ENCODE measurements around the gene DISC1. TPM values are rescaled to one million over a fixed set of nuclear protein-coding genes. Genes with fewer than 3 reads are reported as not detected.

DISC1 gene
- total and polyA plus RNA-seq, 2 of the 13 experiments (the other 11 are each of a cell fraction or from before 2014, with no cell fraction given), result 4.2 to 4.6 TPM

DNA sequence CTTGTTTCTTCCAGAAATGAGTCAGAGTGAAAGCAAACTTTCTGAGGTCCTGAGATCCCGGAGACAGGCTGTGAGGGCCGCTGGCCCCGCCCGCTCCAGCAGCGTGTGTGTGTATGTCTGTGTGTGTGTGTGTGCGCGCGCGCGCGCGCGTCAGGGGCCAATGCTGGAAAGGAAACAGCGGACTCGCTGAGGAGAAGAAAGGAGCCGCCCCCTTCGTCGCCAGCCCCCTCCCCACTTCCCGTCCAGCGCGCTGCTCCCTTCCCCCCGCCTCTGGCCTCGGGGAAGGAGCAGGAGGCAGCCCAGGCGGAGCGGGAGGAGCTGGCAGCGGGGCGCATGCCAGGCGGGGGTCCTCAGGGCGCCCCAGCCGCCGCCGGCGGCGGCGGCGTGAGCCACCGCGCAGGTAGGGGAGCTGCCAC is at the start of gene DISC1 (continued):
- TF ChIP-seq, protein P1, sequence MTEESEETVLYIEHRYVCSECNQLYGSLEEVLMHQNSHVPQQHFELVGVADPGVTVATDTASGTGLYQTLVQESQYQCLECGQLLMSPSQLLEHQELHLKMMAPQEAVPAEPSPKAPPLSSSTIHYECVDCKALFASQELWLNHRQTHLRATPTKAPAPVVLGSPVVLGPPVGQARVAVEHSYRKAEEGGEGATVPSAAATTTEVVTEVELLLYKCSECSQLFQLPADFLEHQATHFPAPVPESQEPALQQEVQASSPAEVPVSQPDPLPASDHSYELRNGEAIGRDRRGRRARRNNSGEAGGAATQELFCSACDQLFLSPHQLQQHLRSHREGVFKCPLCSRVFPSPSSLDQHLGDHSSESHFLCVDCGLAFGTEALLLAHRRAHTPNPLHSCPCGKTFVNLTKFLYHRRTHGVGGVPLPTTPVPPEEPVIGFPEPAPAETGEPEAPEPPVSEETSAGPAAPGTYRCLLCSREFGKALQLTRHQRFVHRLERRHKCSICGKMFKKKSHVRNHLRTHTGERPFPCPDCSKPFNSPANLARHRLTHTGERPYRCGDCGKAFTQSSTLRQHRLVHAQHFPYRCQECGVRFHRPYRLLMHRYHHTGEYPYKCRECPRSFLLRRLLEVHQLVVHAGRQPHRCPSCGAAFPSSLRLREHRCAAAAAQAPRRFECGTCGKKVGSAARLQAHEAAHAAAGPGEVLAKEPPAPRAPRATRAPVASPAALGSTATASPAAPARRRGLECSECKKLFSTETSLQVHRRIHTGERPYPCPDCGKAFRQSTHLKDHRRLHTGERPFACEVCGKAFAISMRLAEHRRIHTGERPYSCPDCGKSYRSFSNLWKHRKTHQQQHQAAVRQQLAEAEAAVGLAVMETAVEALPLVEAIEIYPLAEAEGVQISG (CRISPR knock-in tag; IDR thresholded peaks at IDR 0.05), result peak; percentile 45; the same call in 1 of the 2 replicates
- TF ChIP-seq, protein P2, sequence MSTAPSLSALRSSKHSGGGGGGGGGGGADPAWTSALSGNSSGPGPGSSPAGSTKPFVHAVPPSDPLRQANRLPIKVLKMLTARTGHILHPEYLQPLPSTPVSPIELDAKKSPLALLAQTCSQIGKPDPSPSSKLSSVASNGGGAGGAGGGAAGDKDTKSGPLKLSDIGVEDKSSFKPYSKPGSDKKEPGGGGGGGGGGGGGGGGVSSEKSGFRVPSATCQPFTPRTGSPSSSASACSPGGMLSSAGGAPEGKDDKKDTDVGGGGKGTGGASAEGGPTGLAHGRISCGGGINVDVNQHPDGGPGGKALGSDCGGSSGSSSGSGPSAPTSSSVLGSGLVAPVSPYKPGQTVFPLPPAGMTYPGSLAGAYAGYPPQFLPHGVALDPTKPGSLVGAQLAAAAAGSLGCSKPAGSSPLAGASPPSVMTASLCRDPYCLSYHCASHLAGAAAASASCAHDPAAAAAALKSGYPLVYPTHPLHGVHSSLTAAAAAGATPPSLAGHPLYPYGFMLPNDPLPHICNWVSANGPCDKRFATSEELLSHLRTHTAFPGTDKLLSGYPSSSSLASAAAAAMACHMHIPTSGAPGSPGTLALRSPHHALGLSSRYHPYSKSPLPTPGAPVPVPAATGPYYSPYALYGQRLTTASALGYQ (CRISPR knock-in tag; IDR thresholded peaks at IDR 0.05), result 0 out of 2 replicates have a peak, but pooled peaks have one; percentile 47
- peak; percentile 75; the same call in 1 of the 2 replicates for TF ChIP-seq TCF7 (IDR thresholded peaks at IDR 0.05; ENCODE audit: low read depth)
- TF ChIP-seq POLR2G (IDR thresholded peaks at IDR 0.05; ENCODE audit: low read depth, low read length), result peak; percentile 62; the same call in 1 of the 2 replicates
- no peak for TF ChIP-seq KDM6A (CRISPR knock-in tag; IDR thresholded peaks at IDR 0.05; ENCODE audit: low read depth)
- TF ChIP-seq ZFP36 (IDR thresholded peaks at IDR 0.05; ENCODE audit: borderline replicate concordance, low read depth, low read length, partially characterized antibody), result no peak
- TF ChIP-seq, protein P3, sequence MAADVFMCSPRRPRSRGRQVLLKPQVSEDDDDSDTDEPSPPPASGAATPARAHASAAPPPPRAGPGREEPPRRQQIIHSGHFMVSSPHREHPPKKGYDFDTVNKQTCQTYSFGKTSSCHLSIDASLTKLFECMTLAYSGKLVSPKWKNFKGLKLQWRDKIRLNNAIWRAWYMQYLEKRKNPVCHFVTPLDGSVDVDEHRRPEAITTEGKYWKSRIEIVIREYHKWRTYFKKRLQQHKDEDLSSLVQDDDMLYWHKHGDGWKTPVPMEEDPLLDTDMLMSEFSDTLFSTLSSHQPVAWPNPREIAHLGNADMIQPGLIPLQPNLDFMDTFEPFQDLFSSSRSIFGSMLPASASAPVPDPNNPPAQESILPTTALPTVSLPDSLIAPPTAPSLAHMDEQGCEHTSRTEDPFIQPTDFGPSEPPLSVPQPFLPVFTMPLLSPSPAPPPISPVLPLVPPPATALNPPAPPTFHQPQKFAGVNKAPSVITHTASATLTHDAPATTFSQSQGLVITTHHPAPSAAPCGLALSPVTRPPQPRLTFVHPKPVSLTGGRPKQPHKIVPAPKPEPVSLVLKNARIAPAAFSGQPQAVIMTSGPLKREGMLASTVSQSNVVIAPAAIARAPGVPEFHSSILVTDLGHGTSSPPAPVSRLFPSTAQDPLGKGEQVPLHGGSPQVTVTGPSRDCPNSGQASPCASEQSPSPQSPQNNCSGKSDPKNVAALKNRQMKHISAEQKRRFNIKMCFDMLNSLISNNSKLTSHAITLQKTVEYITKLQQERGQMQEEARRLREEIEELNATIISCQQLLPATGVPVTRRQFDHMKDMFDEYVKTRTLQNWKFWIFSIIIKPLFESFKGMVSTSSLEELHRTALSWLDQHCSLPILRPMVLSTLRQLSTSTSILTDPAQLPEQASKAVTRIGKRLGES (CRISPR knock-in tag; IDR thresholded peaks at IDR 0.05; ENCODE audit: borderline replicate concordance), result no peak
- TF ChIP-seq, protein P4, sequence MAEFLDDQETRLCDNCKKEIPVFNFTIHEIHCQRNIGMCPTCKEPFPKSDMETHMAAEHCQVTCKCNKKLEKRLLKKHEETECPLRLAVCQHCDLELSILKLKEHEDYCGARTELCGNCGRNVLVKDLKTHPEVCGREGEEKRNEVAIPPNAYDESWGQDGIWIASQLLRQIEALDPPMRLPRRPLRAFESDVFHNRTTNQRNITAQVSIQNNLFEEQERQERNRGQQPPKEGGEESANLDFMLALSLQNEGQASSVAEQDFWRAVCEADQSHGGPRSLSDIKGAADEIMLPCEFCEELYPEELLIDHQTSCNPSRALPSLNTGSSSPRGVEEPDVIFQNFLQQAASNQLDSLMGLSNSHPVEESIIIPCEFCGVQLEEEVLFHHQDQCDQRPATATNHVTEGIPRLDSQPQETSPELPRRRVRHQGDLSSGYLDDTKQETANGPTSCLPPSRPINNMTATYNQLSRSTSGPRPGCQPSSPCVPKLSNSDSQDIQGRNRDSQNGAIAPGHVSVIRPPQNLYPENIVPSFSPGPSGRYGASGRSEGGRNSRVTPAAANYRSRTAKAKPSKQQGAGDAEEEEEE (CRISPR knock-in tag; IDR thresholded peaks at IDR 0.05; ENCODE audit: borderline replicate concordance), result no peak
- TF ChIP-seq, protein P5, sequence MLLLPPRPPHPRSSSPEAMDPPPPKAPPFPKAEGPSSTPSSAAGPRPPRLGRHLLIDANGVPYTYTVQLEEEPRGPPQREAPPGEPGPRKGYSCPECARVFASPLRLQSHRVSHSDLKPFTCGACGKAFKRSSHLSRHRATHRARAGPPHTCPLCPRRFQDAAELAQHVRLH (CRISPR knock-in tag; IDR thresholded peaks at IDR 0.05; ENCODE audit: borderline replicate concordance, low read depth), result no peak
- TF ChIP-seq CREB1 (IDR thresholded peaks at IDR 0.05), result peak; percentile 75
- TF ChIP-seq CREB1 (CRISPR knock-in tag; IDR thresholded peaks at IDR 0.05), result peak; percentile 57; the same call in 1 of the 2 replicates
